H1 (cell line): ENCODE measurements around the gene RMP24.

Source experiments
- CTCF ChIP-seq, 3 experiments: IDR thresholded peaks; 1 replicate in 2 of 3; 2 replicates in 1 of 3; pipeline versions ENCODE4 v1.5.1 to v1.6.1; 2011; ENCODE audit warnings: low read length in 3 of 3, mild to moderate bottlenecking in 3 of 3, inconsistent platforms in 2 of 3, low read depth in 1 of 3, moderate library complexity in 1 of 3; ENCODE audit not compliant: insufficient read depth in 1 of 3; ENCODE audit errors: control extremely low read depth in 1 of 3
- GTF2F1 ChIP-seq: IDR thresholded peaks from 2 replicates; pipeline ENCODE4 v1.6.1; 2012; ENCODE audit warnings: low read depth, low read length, improper control_type of control experiment, borderline replicate concordance
- RNF2 ChIP-seq: fragments of 200-900, 300-1000 bp; sonication (generic); IDR thresholded peaks from 2 replicates; pipeline ENCODE4 v1.7.1; 2016; ENCODE audit warnings: borderline replicate concordance, low read depth, mild to moderate bottlenecking, antibody characterized with exemption, low read length; ENCODE audit not compliant: poor library complexity, severe bottlenecking; ENCODE audit errors: missing control alignments
- RXRA ChIP-seq: IDR thresholded peaks from 2 replicates; pipeline ENCODE4 v1.6.1; 2011; ENCODE audit warnings: low read depth, mild to moderate bottlenecking, low read length, moderate library complexity; ENCODE audit not compliant: insufficient read depth
- TAF7 ChIP-seq: optimal IDR thresholded peaks from 2 replicates; pipeline ENCODE3; 2011; ENCODE audit warnings: low read depth, mild to moderate bottlenecking, inconsistent platforms, low read length, moderate library complexity, borderline replicate concordance
- TEAD4 ChIP-seq: IDR thresholded peaks from 2 replicates; pipeline ENCODE4 v1.6.1; 2012; ENCODE audit warnings: low read depth, low read length, inconsistent platforms, mixed read lengths

RMP24 gene

GRCh38 chr18:35993013-35993412 is 20.5 kb downstream of the RMP24 start (continued):
- TF ChIP-seq TAF7 (no peak), TEAD4 (no peak), GTF2F1 (no peak), RNF2 (no peak), RXRA (no peak), CTCF (IDR thresholded peaks at IDR 0.05; ENCODE audit: control extremely low read depth in 1 of 3, insufficient read depth in 1 of 3, low read depth in 1 of 3, low read length in 3 of 3) (no peak)
